ENCODE data around the gene NACA2.
"Not testable (repeated sequence)": the region's sequence is repeated elsewhere in the genome, so short reads cannot be mapped to it uniquely, and the experiment has no call there.

Gene NACA2

GRCh38 chr17:61598014-61598413 is 7.0 kb upstream of the NACA2 start:
- DNase-seq = no peak

GRCh38 chr17:61597607-61598006 is 6.6 kb upstream of the NACA2 start:
- DNase-seq = no peak

GRCh38 chr17:61595418-61596186 is 4.6 kb upstream of the NACA2 start:
- no peak for DNase-seq

- no peak for DNase-seq
Observed at GRCh38 chr17:61594294-61594825, 3.3 kb upstream of the NACA2 start.

GRCh38 chr17:61593426-61593825 is 2.4 kb upstream of the NACA2 start:
- no peak for DNase-seq

GRCh38 chr17:61591930-61592329 is 911 bp upstream of the NACA2 start:
- DNase-seq = no peak

- DNase-seq = no peak
Observed at GRCh38 chr17:61589990-61590389, 1.0 kb downstream of the NACA2 start.

- no peak for DNase-seq
Observed at GRCh38 chr17:61587807-61588660, 3.0 kb downstream of the NACA2 start.

- no peak for DNase-seq
Observed at GRCh38 chr17:61587242-61587641, 3.8 kb downstream of the NACA2 start.

GRCh38 chr17:61586622-61587021 is 4.4 kb downstream of the NACA2 start:
- not testable (repeated sequence) for DNase-seq

GRCh38 chr17:61586031-61586566 is 4.9 kb downstream of the NACA2 start:
- DNase-seq = no peak

- DNase-seq = no peak
Observed at GRCh38 chr17:61584866-61585265, 6.2 kb downstream of the NACA2 start.

GRCh38 chr17:61584266-61584665 is 6.8 kb downstream of the NACA2 start:
- DNase-seq = no peak

- DNase-seq = no peak
Observed at GRCh38 chr17:61583660-61584264, 7.3 kb downstream of the NACA2 start.

- DNase-seq = no peak
Observed at GRCh38 chr17:61583242-61583641, 7.8 kb downstream of the NACA2 start.

- DNase-seq = no peak
Observed at GRCh38 chr17:61582593-61582992, 8.4 kb downstream of the NACA2 start.

- DNase-seq = no peak
Observed at GRCh38 chr17:61581611-61582349, 9.2 kb downstream of the NACA2 start.

GRCh38 chr17:61580502-61580901 is 10.5 kb downstream of the NACA2 start:
- DNase-seq = no peak

- no peak for DNase-seq
Observed at GRCh38 chr17:61579961-61580360, 11.1 kb downstream of the NACA2 start.

GRCh38 chr17:61579347-61579746 is 11.7 kb downstream of the NACA2 start:
- DNase-seq = no peak

- no peak for DNase-seq
Observed at GRCh38 chr17:61578645-61579044, 12.4 kb downstream of the NACA2 start.

- no peak for DNase-seq
Observed at GRCh38 chr17:61575983-61576382, 15.0 kb downstream of the NACA2 start.

Measured in NCI-H1105 (cell line).